GM19397 (cell line): Measurements from ENCODE around the gene SULT4A1.

ENCODE experiments used
- ATAC-seq: cut with Tn5 transposase; IDR thresholded peaks from one replicate; pipeline ENCODE4 v1.9.1; 2021; ENCODE audit warnings: mild to moderate bottlenecking, moderate library complexity; ENCODE audit not compliant: unreplicated experiment

SULT4A1 gene

GRCh38 chr22:43812149-43812842 is 50.0 kb downstream of the SULT4A1 start, which contains the start of gene EFCAB6:
TSS of gene EFCAB6 (minus strand) at chr22:43812305. CDS start at chr22:43782318, 29,987 bp downstream.
- peak; percentile 88 for ATAC-seq

GRCh38 chr22:43811777-43812148 is 50.5 kb downstream of the SULT4A1 start:
- ATAC-seq: no peak

- ATAC-seq: no peak
These were observed 59.3 kb downstream of the SULT4A1 start for GRCh38 chr22:43802897-43803495.

- no peak for ATAC-seq
These were observed 61.3 kb downstream of the SULT4A1 start for GRCh38 chr22:43800970-43801369.

GRCh38 chr22:43798492-43798891 is 63.8 kb downstream of the SULT4A1 start:
- ATAC-seq: no peak

GRCh38 chr22:43796567-43796966 is 65.7 kb downstream of the SULT4A1 start:
- no peak for ATAC-seq

GRCh38 chr22:43795320-43795719 is 67.0 kb downstream of the SULT4A1 start:
- no peak for ATAC-seq

- ATAC-seq: no peak
These were observed 69.4 kb downstream of the SULT4A1 start for GRCh38 chr22:43792905-43793304.

- ATAC-seq: no peak
These were observed 72.9 kb downstream of the SULT4A1 start for GRCh38 chr22:43789452-43789851.

- no peak for ATAC-seq
These were observed 78.5 kb downstream of the SULT4A1 start for GRCh38 chr22:43783777-43784176.

GRCh38 chr22:43782448-43782847 is 79.9 kb downstream of the SULT4A1 start:
- ATAC-seq: no peak

- no peak for ATAC-seq
These were observed 85.0 kb downstream of the SULT4A1 start for GRCh38 chr22:43777286-43777685.

- no peak for ATAC-seq
These were observed 86.1 kb downstream of the SULT4A1 start for GRCh38 chr22:43776081-43776670.
